WTC11 (cell line): Measurements from ENCODE around the gene PAPSS1. TPM values are rescaled to one million over a fixed set of nuclear protein-coding genes. Genes with fewer than 3 reads are reported as not detected.

ENCODE experiments used
- ATAC-seq: fragments of 200-7000 bp; cut with Tn5 transposase; 2 replicates; pipeline ENCODE4 v1.10.0; 2021; ENCODE audit warnings: mild to moderate bottlenecking, moderate library complexity
- CTCF ChIA-PET: fragments of 300-600 bp; sonication (Branson Sonifier 250); formaldehyde crosslinking; loops from one replicate; lab custom pipeline; 2021; ENCODE audit warnings: antibody characterized with exemption; lab: Charles Lee
- POLR2A ChIA-PET: fragments of 350-600 bp; sonication (Branson Sonifier 250); formaldehyde crosslinking; loops from one replicate; lab custom pipeline; 2021; ENCODE audit warnings: antibody characterized with exemption; lab: Charles Lee
- DNase-seq: peaks from one replicate; pipeline ENCODE4 v3.0.0; 2021; ENCODE audit warnings: low spot score
- H3K27ac Mint-ChIP-seq: 2 replicates; pipeline ENCODE4 v1.8.0; 2021; ENCODE audit warnings: mixed read lengths
- H3K27me3 Mint-ChIP-seq: 2 replicates; pipeline ENCODE4 v1.8.0; 2021; ENCODE audit warnings: low read depth, mild to moderate bottlenecking, moderate library complexity, mixed read lengths
- H3K36me3 Mint-ChIP-seq: 2 replicates; pipeline ENCODE4 v1.8.0; 2021; ENCODE audit warnings: mixed read lengths
- H3K4me1 Mint-ChIP-seq: 2 replicates; pipeline ENCODE4 v1.8.0; 2022; ENCODE audit warnings: mixed read lengths
- H3K4me3 Mint-ChIP-seq: 2 replicates; pipeline ENCODE4 v1.8.0; 2021; ENCODE audit warnings: mild to moderate bottlenecking, moderate library complexity, mixed read lengths
- H3K9me3 Mint-ChIP-seq: 2 replicates; pipeline ENCODE4 v1.8.0; 2021; ENCODE audit warnings: mixed read lengths
- AR ChIP-seq: fragments of 250-450 bp; sonication (Bioruptor Pico); IDR thresholded peaks from 2 replicates; pipeline ENCODE4 v1.9.0; 2021; ENCODE audit warnings: mild to moderate bottlenecking
- ATF1 ChIP-seq: sonication (generic); formaldehyde crosslinking; IDR thresholded peaks from 2 replicates; pipeline ENCODE4 v1.8.1; 2023; ENCODE audit warnings: mild to moderate bottlenecking, moderate library complexity, missing genetic modification reagents
- E2F4 ChIP-seq: sonication (generic); formaldehyde crosslinking; IDR thresholded peaks from 2 replicates; pipeline ENCODE4 v1.8.1; 2022; ENCODE audit warnings: low read depth, mild to moderate bottlenecking, moderate library complexity, missing genetic modification reagents, borderline replicate concordance
- FOXK1 ChIP-seq: sonication (generic); formaldehyde crosslinking; IDR thresholded peaks from 2 replicates; pipeline ENCODE4 v1.8.0; 2022; ENCODE audit warnings: mild to moderate bottlenecking, moderate library complexity, missing genetic modification reagents
- GTF2I ChIP-seq: fragments of 250-450 bp; sonication (Bioruptor Pico); conservative IDR thresholded peaks from 2 replicates; pipeline ENCODE4 v1.4.0; 2021; ENCODE audit warnings: mild to moderate bottlenecking
- HMGA2 ChIP-seq: fragments of 250-450 bp; sonication (Bioruptor Pico); IDR thresholded peaks from 2 replicates; pipeline ENCODE4 v1.4.0; 2021; ENCODE audit warnings: mild to moderate bottlenecking, moderate library complexity
- KAT7 ChIP-seq: sonication (generic); formaldehyde crosslinking; IDR thresholded peaks from 2 replicates; pipeline ENCODE4 v1.8.1; 2023; ENCODE audit warnings: missing genetic modification reagents, mild to moderate bottlenecking, borderline replicate concordance
- NR2C2 ChIP-seq: sonication (generic); formaldehyde crosslinking; IDR thresholded peaks from 2 replicates; pipeline ENCODE4 v1.8.0; 2022; ENCODE audit warnings: mild to moderate bottlenecking, missing genetic modification reagents
- SOX15 ChIP-seq: fragments of 250-450 bp; sonication (Bioruptor Pico); IDR thresholded peaks from 2 replicates; pipeline ENCODE4 v1.9.0; 2021; ENCODE audit warnings: mild to moderate bottlenecking
- STAT6 ChIP-seq: sonication (generic); formaldehyde crosslinking; conservative IDR thresholded peaks from 2 replicates; pipeline ENCODE4 v1.8.1; 2023; ENCODE audit warnings: mild to moderate bottlenecking, low read depth, missing genetic modification reagents, moderate library complexity
- TCF7 ChIP-seq: sonication (generic); formaldehyde crosslinking; IDR thresholded peaks from 2 replicates; pipeline ENCODE4 v1.8.0; 2022; ENCODE audit warnings: mild to moderate bottlenecking, low read depth, missing genetic modification reagents, moderate library complexity
- TP53 ChIP-seq: sonication (generic); formaldehyde crosslinking; IDR thresholded peaks from 2 replicates; pipeline ENCODE4 v1.8.1; 2023; ENCODE audit warnings: mild to moderate bottlenecking, missing genetic modification reagents
- ZNF317 ChIP-seq: sonication (generic); formaldehyde crosslinking; IDR thresholded peaks from 2 replicates; pipeline ENCODE4 v1.8.1; 2023; ENCODE audit warnings: low read depth, mild to moderate bottlenecking, moderate library complexity, missing genetic modification reagents, borderline replicate concordance
- ZNF512 ChIP-seq: sonication (generic); formaldehyde crosslinking; IDR thresholded peaks from 2 replicates; pipeline ENCODE4 v1.8.1; 2022; ENCODE audit warnings: missing genetic modification reagents, borderline replicate concordance
- ZNF532 ChIP-seq: fragments of 250-450 bp; sonication (Bioruptor Pico); IDR thresholded peaks from 2 replicates; pipeline ENCODE4 v1.9.0; 2021; ENCODE audit warnings: mild to moderate bottlenecking, borderline replicate concordance
- total RNA-seq: library from RNA; stranded (reverse); gene quantifications from 3 replicates; pipeline ENCODE4 v1.2.3, GENCODE V29; 2021

Gene PAPSS1
- total RNA-seq, 1 experiment from 2014 or later: 62.9 TPM

GRCh38 chr4:107714256-107714655 is 5.8 kb downstream of the PAPSS1 start (continued):
- no peak for TF ChIP-seq GTF2I
- no peak for TF ChIP-seq KAT7
- TF ChIP-seq TCF7 (CRISPR knock-in tag): no peak
- no peak for TF ChIP-seq STAT6 (CRISPR knock-in tag)
- no peak for TF ChIP-seq FOXK1
- no peak for TF ChIP-seq ATF1 (CRISPR knock-in tag)
- no peak for TF ChIP-seq HMGA2 (CRISPR knock-in tag)

GRCh38 chr4:107712236-107712635 is 7.8 kb downstream of the PAPSS1 start:
- H3K36me3 Mint-ChIP-seq: peaks cover 9% of the 10 kb centered on the region
- no peak for ATAC-seq
- POLR2A ChIA-PET: no interaction called here
- peaks cover 6% of the 10 kb centered on the region; the same call in 1 of the 2 replicates for H3K9me3 Mint-ChIP-seq
- no peak overlapping the region for H3K4me3 Mint-ChIP-seq
- TF ChIP-seq SOX15 (CRISPR knock-in tag): no peak
- TF ChIP-seq ZNF317 (CRISPR knock-in tag): no peak
- no peaks in the 10 kb centered on the region for H3K27me3 Mint-ChIP-seq
- H3K4me1 Mint-ChIP-seq: peaks cover 51% of the 10 kb centered on the region
- DNase-seq: no peak
- no peak overlapping the region for H3K27ac Mint-ChIP-seq
- CTCF ChIA-PET: no interaction called here

GRCh38 chr4:107711831-107712230 is 8.2 kb downstream of the PAPSS1 start:
- peaks cover 9% of the 10 kb centered on the region for H3K9me3 Mint-ChIP-seq
- H3K4me3 Mint-ChIP-seq: no peak overlapping the region
- H3K4me1 Mint-ChIP-seq: peaks cover 51% of the 10 kb centered on the region
- ChIA-PET CTCF (no interaction called here), POLR2A (no interaction called here)
- ATAC-seq (no peak), DNase-seq (no peak)
- H3K36me3 Mint-ChIP-seq: peaks cover 13% of the 10 kb centered on the region
- no peak for TF ChIP-seq AR (CRISPR knock-in tag)
- TF ChIP-seq ZNF532: no peak
- TF ChIP-seq ZNF512 (CRISPR knock-in tag): no peak
- TF ChIP-seq SOX15 (CRISPR knock-in tag): no peak
- no peak for TF ChIP-seq NR2C2 (CRISPR knock-in tag)
- no peak for TF ChIP-seq TP53 (CRISPR knock-in tag)
- TF ChIP-seq E2F4 (CRISPR knock-in tag): no peak
- no peaks in the 10 kb centered on the region for H3K27me3 Mint-ChIP-seq
- H3K27ac Mint-ChIP-seq: no peak overlapping the region
